HG03378 (cell line): Measurements from ENCODE around the gene FAM90A1.
"Not testable (repeated sequence)": the region's sequence is repeated elsewhere in the genome, so short reads cannot be mapped to it uniquely, and the experiment has no call there.

ENCODE experiments used
- ATAC-seq: cut with Tn5 transposase; IDR thresholded peaks from one replicate; pipeline ENCODE4 v1.9.1; 2021; ENCODE audit warnings: mild to moderate bottlenecking, moderate library complexity; ENCODE audit not compliant: unreplicated experiment

FAM90A1 gene

DNA sequence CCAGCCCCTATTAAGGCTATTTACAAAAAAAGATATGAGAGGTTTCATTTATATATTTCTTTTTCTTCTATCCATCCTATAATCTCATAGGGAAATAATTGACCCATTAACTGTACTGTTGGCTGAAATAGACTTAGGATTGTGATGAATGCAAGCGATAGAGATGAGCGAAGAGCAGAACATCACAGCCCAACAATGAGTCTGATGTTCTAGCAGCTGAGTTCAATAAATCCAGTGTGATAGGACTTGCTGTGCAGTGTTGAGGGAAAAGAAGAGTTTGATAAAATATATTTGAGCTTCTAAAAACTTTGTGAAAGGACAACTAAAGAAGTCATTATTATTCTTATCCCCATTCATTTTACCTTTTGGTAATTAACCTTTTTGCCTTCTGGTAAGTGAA lies 54.5 kb downstream of the FAM90A1 start:
- ATAC-seq = not testable (repeated sequence)
